Smooth muscle cell (in vitro differentiated cells): ENCODE results near the gene RSKR. TPM values are rescaled to one million over a fixed set of nuclear protein-coding genes. Genes with fewer than 3 reads are reported as not detected.

Source experiments
- DNase-seq: peaks from one replicate; lab custom pipeline; 2025; ENCODE audit not compliant: unreplicated experiment; lab: John Stamatoyannopoulos, UW
- H2AFZ ChIP-seq: fragments of 200-600 bp; sonication (generic); 2 replicates; pipeline ENCODE4 v1.6.0; 2016; ENCODE audit warnings: antibody characterized with exemption, low read depth, mild to moderate bottlenecking
- H3F3A ChIP-seq: fragments of 200-600 bp; sonication (generic); 2 replicates; pipeline ENCODE4 v1.6.0; 2017; ENCODE audit warnings: antibody characterized with exemption, low read depth
- H3K27ac ChIP-seq: fragments of 200-600 bp; sonication (generic); 2 replicates; pipeline ENCODE4 v1.5.1; 2016; ENCODE audit warnings: low read depth, mild to moderate bottlenecking
- H3K27me3 ChIP-seq: fragments of 200-600 bp; sonication (generic); 2 replicates; pipeline ENCODE4 v1.6.1; 2016; ENCODE audit warnings: low read depth, mild to moderate bottlenecking
- H3K36me3 ChIP-seq: fragments of 200-600 bp; sonication (generic); 2 replicates; pipeline ENCODE4 v1.5.1; 2016; ENCODE audit warnings: low read depth
- H3K4me1 ChIP-seq: fragments of 200-600 bp; sonication (generic); 2 replicates; pipeline ENCODE4 v1.5.1; 2016; ENCODE audit warnings: low read depth
- H3K4me2 ChIP-seq: fragments of 200-600 bp; sonication (generic); 2 replicates; pipeline ENCODE4 v1.6.0; 2016; ENCODE audit warnings: mild to moderate bottlenecking
- H3K4me3 ChIP-seq: fragments of 200-600 bp; sonication (generic); 2 replicates; pipeline ENCODE4 v1.5.1; 2016; ENCODE audit warnings: mild to moderate bottlenecking
- H3K79me2 ChIP-seq: fragments of 200-600 bp; sonication (generic); 2 replicates; pipeline ENCODE4 v1.6.0; 2016; ENCODE audit warnings: low read depth, mild to moderate bottlenecking
- H3K9ac ChIP-seq: fragments of 200-600 bp; sonication (generic); 2 replicates; pipeline ENCODE4 v1.6.0; 2016; ENCODE audit warnings: low read depth
- H3K9me3 ChIP-seq: fragments of 200-600 bp; sonication (generic); replicated peaks from 2 replicates; pipeline ENCODE4 v1.5.1; 2016; ENCODE audit warnings: low read depth
- H4K20me1 ChIP-seq: fragments of 200-600 bp; sonication (generic); 2 replicates; pipeline ENCODE4 v1.6.0; 2016; ENCODE audit warnings: low read depth
- CTCF ChIP-seq: fragments of 200-600 bp; sonication (generic); IDR thresholded peaks from 2 replicates; pipeline ENCODE4 v1.5.1; 2017; ENCODE audit warnings: borderline replicate concordance, mild to moderate bottlenecking, antibody characterized with exemption; ENCODE audit not compliant: insufficient read depth, poor library complexity, severe bottlenecking
- WGBS: methylation state at CpG from one replicate; pipeline ENCODE4 v1.1.7; 2016; ENCODE audit warnings: low lambda C conversion rate; 5-methylcytosine and 5-hydroxymethylcytosine counted together
- polyA plus RNA-seq: library from polyadenylated mRNA; unstranded; fragments of >200 nt; fragmentation: Nextera tagmentation; extraction: Ambion mirVana; gene quantifications from 2 replicates; pipeline ENCODE4 v1.2.1, GENCODE V29; 2016
- total RNA-seq: library from RNA; depleted of rRNA; stranded (reverse); fragments of >200 nt; gene quantifications from 2 replicates; pipeline ENCODE4 v1.2.3, GENCODE V29; 2014

The RSKR gene
- total and polyA plus RNA-seq, 2 experiments from 2014 or later, result 2.0 to 3.8 TPM

GRCh38 chr17:28582513-28582912, 31.5 kb downstream of the RSKR start:
- no peak overlapping the region for H2AFZ ChIP-seq
- H3K27ac ChIP-seq, result no peak overlapping the region
- H3K4me2 ChIP-seq, result no peak overlapping the region
- no peaks in the 10 kb centered on the region for H3K79me2 ChIP-seq
- no peak overlapping the region for H3K4me3 ChIP-seq
- H3K27me3 ChIP-seq, result no peaks in the 10 kb centered on the region
- H3K4me1 ChIP-seq, result no peaks in the 10 kb centered on the region
- no peak for TF ChIP-seq CTCF
- no peak overlapping the region for H3K9ac ChIP-seq
- no peaks in the 10 kb centered on the region for H4K20me1 ChIP-seq
- peaks cover 4% of the 10 kb centered on the region for H3K36me3 ChIP-seq
- H3K9me3 ChIP-seq, result no peaks in the 10 kb centered on the region
- DNase-seq, result no peak
- WGBS, result 98% methylated on average over 2 of the region's 2 CpGs
- peaks cover 3% of the 10 kb centered on the region for H3F3A ChIP-seq

GRCh38 chr17:28580959-28581358, 33.0 kb downstream of the RSKR start:
- 100% methylated on average over 3 of the region's 3 CpGs for WGBS
- TF ChIP-seq CTCF, result no peak
- no peak overlapping the region for H2AFZ ChIP-seq
- H3K27me3 ChIP-seq, result no peaks in the 10 kb centered on the region
- H3K9ac ChIP-seq, result no peak overlapping the region
- peaks cover 2% of the 10 kb centered on the region for H3K4me1 ChIP-seq
- no peak overlapping the region for H3K4me2 ChIP-seq
- no peaks in the 10 kb centered on the region for H3K9me3 ChIP-seq
- no peak for DNase-seq
- H3K36me3 ChIP-seq, result peaks cover 4% of the 10 kb centered on the region
- H4K20me1 ChIP-seq, result no peaks in the 10 kb centered on the region
- no peak overlapping the region for H3K4me3 ChIP-seq
- peaks cover 3% of the 10 kb centered on the region for H3F3A ChIP-seq
- no peak overlapping the region for H3K27ac ChIP-seq
- H3K79me2 ChIP-seq, result no peaks in the 10 kb centered on the region

- Histone ChIP-seq H3K4me2 (no peak overlapping the region), H3K4me1 (peaks cover 5% of the 10 kb centered on the region), H3K79me2 (no peaks in the 10 kb centered on the region), H2AFZ (no peak overlapping the region), H3K9me3 (no peaks in the 10 kb centered on the region), H4K20me1 (no peaks in the 10 kb centered on the region), H3K27ac (no peak overlapping the region), H3K27me3 (no peaks in the 10 kb centered on the region), H3K36me3 (peaks cover 4% of the 10 kb centered on the region), H3K4me3 (no peak overlapping the region), H3F3A (peaks cover 3% of the 10 kb centered on the region), H3K9ac (no peak overlapping the region)
- no peak for TF ChIP-seq CTCF
- 95% methylated on average over 4 of the region's 4 CpGs for WGBS
- DNase-seq, result no peak
These were observed 34.5 kb downstream of the RSKR start for GRCh38 chr17:28579526-28579925.
